PC-3 (cell line): ENCODE measurements around the gene ST7. TPM values are rescaled to one million over a fixed set of nuclear protein-coding genes. Genes with fewer than 3 reads are reported as not detected.

Experiments
- ATAC-seq: fragments of 200-7000 bp; cut with Tn5 transposase; 2 replicates; pipeline ENCODE4 v1.9.1; 2020; ENCODE audit warnings: mild to moderate bottlenecking, moderate library complexity
- BruUV-seq: library from RNA; stranded (reverse); fragments of 400-500 nt; replicated peaks from 2 replicates; lab custom pipeline; 2021; lab: Mats Ljungman, UMichigan
- CTCF ChIA-PET: fragments of 300-600 bp; sonication (Branson Sonifier 250); formaldehyde crosslinking; loops from one replicate; lab custom pipeline; 2022; ENCODE audit warnings: antibody characterized with exemption; lab: Charles Lee
- POLR2A ChIA-PET: fragments of 300-600 bp; sonication (Branson Sonifier 250); formaldehyde crosslinking; loops from one replicate; lab custom pipeline; 2022; ENCODE audit warnings: antibody characterized with exemption; ENCODE audit not compliant: unreplicated experiment; lab: Charles Lee
- DNase-seq: peaks from one replicate; pipeline ENCODE4 v3.0.0-alpha.2; 2015
- H2AFZ ChIP-seq: fragments of 300-600 bp; sonication (generic); 2 replicates; pipeline ENCODE4 v1.6.0; 2016; ENCODE audit warnings: antibody characterized with exemption, low read length
- H3F3A ChIP-seq: fragments of 300-600 bp; sonication (generic); one replicate; pipeline ENCODE4 v1.6.0; 2017; ENCODE audit warnings: antibody characterized with exemption, low read length, control low read depth, mild to moderate bottlenecking; ENCODE audit not compliant: unreplicated experiment
- H3K27ac ChIP-seq: fragments of 300-600 bp; sonication (generic); 2 replicates; pipeline ENCODE4 v1.5.1; 2016; ENCODE audit warnings: mild to moderate bottlenecking, low read length
- H3K27me3 ChIP-seq: fragments of 300-600 bp; sonication (generic); 2 replicates; pipeline ENCODE4 v1.6.1; 2016; ENCODE audit warnings: low read length, mixed read lengths
- H3K36me3 ChIP-seq: fragments of 300-600 bp; sonication (generic); 2 replicates; pipeline ENCODE4 v1.6.1; 2016; ENCODE audit warnings: low read depth, mixed run types, low read length, mixed read lengths
- H3K4me1 ChIP-seq: fragments of 300-600 bp; sonication (generic); 2 replicates; pipeline ENCODE4 v1.5.1; 2016; ENCODE audit warnings: low read length; ENCODE audit not compliant: insufficient read depth
- H3K4me2 ChIP-seq: fragments of 300-600 bp; sonication (generic); 2 replicates; pipeline ENCODE4 v1.6.0; 2016; ENCODE audit warnings: low read length
- H3K4me3 ChIP-seq: fragments of 300-600 bp; sonication (generic); 2 replicates; pipeline ENCODE4 v1.5.1; 2016; ENCODE audit warnings: mild to moderate bottlenecking, low read length, mixed read lengths
- H3K79me2 ChIP-seq: fragments of 300-600 bp; sonication (generic); 2 replicates; pipeline ENCODE4 v1.6.1; 2017; ENCODE audit warnings: low read length, mixed read lengths
- H3K9ac ChIP-seq: fragments of 300-600 bp; sonication (generic); 2 replicates; pipeline ENCODE4 v1.6.0; 2016; ENCODE audit warnings: mild to moderate bottlenecking, low read length
- H3K9me2 ChIP-seq: fragments of 300-600 bp; sonication (generic); replicated peaks from 2 replicates; pipeline ENCODE4 v1.6.1; 2016; ENCODE audit warnings: mixed run types, low read length, mixed read lengths
- H3K9me3 ChIP-seq: fragments of 300-600 bp; sonication (generic); 2 replicates; pipeline ENCODE4 v1.6.1; 2016; ENCODE audit warnings: low read length, mixed read lengths
- H4K20me1 ChIP-seq: fragments of 300-600 bp; sonication (generic); 2 replicates; pipeline ENCODE4 v1.6.1; 2016; ENCODE audit warnings: low read length, mixed read lengths
- EZH2 ChIP-seq: fragments of 300-600 bp; sonication (generic); IDR thresholded peaks from one replicate; pipeline ENCODE4 v1.6.1; 2017; ENCODE audit warnings: antibody characterized with exemption, mild to moderate bottlenecking, low read length; ENCODE audit not compliant: unreplicated experiment
- EZH2phosphoT487 ChIP-seq: fragments of 300-600 bp; sonication (generic); IDR thresholded peaks from 2 replicates; pipeline ENCODE4 v1.6.1; 2018; ENCODE audit warnings: mild to moderate bottlenecking, antibody characterized with exemption, low read length, borderline replicate concordance
- intact Hi-C: fragments of 100-400 bp; cut with micrococcal nuclease; formaldehyde crosslinking; loops from 2 replicates; pipeline ENCODE4 v1.9.0; 2023
- total RNA-seq: library from RNA; depleted of rRNA; stranded (reverse); fragments of >200 nt; gene quantifications from 2 replicates; pipeline ENCODE4 v1.2.3, GENCODE V29; 2014
- TF ChIP-seq, protein P1 (sequence below): fragments of 300-600 bp; sonication (generic); conservative IDR thresholded peaks from 2 replicates; pipeline ENCODE4 v1.5.1; 2017; ENCODE audit warnings: antibody characterized with exemption, low read depth, mild to moderate bottlenecking, low read length

The ST7 gene
- total RNA-seq, 1 experiment from 2014 or later, result 19.7 TPM

DNA sequence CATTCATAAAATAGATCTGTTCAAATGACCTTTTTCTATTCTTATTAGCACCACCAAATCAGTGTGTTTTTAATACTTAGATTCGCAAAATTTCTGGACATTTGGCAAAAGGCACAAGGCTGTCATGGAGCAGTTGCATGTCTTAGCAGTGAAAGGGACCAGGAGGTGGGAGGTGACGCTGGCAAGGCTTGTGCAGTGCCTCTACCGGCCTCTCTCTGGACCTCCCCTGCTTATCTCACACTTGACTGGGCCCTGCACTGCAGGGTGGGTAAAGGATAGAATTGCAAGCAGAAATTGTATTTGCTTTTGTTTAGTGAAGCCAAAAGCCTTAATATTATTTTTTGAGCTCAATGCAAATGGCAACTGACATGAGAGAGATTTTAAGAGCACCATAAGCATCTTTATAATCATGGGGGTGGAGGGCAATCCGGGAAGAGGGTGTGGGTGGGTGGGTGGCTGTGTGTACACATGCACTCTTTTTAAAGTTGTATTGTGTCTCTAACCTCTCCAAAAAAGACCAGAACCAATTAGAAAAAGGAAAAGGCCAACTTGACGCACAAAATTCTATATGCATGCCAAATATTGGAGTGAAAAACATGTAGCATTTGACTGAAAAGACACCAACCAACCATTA, 263.3 kb downstream of the ST7 start:
- no peak overlapping the region for H2AFZ ChIP-seq
- no peak overlapping the region for H3K9ac ChIP-seq
- H4K20me1 ChIP-seq, result no peaks in the 10 kb centered on the region
- ChIA-PET CTCF (no interaction called here), POLR2A (no interaction called here)
- no peaks in the 10 kb centered on the region for H3K4me1 ChIP-seq
- TF ChIP-seq, protein P1, sequence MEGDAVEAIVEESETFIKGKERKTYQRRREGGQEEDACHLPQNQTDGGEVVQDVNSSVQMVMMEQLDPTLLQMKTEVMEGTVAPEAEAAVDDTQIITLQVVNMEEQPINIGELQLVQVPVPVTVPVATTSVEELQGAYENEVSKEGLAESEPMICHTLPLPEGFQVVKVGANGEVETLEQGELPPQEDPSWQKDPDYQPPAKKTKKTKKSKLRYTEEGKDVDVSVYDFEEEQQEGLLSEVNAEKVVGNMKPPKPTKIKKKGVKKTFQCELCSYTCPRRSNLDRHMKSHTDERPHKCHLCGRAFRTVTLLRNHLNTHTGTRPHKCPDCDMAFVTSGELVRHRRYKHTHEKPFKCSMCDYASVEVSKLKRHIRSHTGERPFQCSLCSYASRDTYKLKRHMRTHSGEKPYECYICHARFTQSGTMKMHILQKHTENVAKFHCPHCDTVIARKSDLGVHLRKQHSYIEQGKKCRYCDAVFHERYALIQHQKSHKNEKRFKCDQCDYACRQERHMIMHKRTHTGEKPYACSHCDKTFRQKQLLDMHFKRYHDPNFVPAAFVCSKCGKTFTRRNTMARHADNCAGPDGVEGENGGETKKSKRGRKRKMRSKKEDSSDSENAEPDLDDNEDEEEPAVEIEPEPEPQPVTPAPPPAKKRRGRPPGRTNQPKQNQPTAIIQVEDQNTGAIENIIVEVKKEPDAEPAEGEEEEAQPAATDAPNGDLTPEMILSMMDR, result no peak
- TF ChIP-seq EZH2 (no peak), EZH2phosphoT487 (no peak)
- H3K9me3 ChIP-seq, result no peaks in the 10 kb centered on the region
- no peaks in the 10 kb centered on the region for H3K79me2 ChIP-seq
- no peaks in the 10 kb centered on the region for H3K9me2 ChIP-seq
- H3K36me3 ChIP-seq, result no peaks in the 10 kb centered on the region
- ATAC-seq, result no peak
- H3K27me3 ChIP-seq, result no peaks in the 10 kb centered on the region
- H3F3A ChIP-seq, result no peaks in the 10 kb centered on the region
- no peak overlapping the region for H3K4me2 ChIP-seq
- no TSS peak for BruUV-seq
- no peak overlapping the region for H3K27ac ChIP-seq
- no peak overlapping the region for H3K4me3 ChIP-seq
- no peak for DNase-seq
- intact Hi-C loops, result no loop called here

DNA sequence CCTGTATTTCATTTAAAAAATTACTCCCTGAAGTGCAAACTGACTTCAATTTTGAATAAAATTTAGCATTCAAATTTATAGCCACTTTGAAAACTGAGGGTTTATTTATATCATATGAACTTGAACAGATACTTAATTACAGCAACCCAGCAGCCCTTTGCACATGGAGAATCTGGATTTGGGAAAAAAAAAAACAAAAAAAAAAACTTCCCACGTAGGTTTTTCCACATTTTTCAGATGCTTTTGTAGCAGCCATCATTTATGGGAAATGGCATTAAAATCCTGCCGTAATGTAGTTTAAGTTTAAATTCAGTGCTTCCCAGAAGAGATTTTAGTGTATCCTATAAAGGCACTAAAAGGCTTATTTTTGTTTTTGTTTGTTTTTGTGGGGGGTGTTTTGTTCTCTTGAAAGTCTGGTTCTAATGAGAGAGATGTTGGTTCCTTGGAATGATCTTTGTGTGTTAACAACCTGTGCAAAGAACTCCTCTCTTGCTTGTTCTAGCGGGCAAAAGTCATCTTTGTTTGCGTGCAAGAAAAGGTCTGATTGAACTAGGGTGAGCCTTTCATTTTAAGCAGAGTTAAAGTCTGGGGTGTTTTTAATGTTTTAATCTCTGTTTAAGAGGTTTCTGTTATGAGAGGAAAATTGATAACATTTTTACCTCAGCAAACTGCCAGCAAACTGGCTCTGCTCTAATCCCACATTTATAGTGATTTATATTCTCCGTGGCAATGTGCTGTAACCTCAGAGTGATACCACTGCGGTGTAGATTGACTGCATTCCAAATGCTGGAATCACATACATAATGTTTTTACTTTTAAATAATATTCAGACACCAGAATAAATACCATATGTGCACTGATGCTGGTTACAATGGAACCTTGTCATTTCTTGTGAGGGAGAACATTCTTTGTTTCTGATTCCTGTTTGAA, 264.1 kb downstream of the ST7 start:
- Histone ChIP-seq H3K4me2 (no peak overlapping the region), H3K27ac (no peak overlapping the region), H3K9me3 (no peaks in the 10 kb centered on the region), H2AFZ (no peak overlapping the region), H3K27me3 (no peaks in the 10 kb centered on the region), H3K4me3 (no peak overlapping the region), H4K20me1 (no peaks in the 10 kb centered on the region), H3K9ac (no peak overlapping the region), H3K4me1 (no peaks in the 10 kb centered on the region), H3F3A (no peaks in the 10 kb centered on the region), H3K9me2 (no peaks in the 10 kb centered on the region), H3K79me2 (no peaks in the 10 kb centered on the region), H3K36me3 (no peaks in the 10 kb centered on the region)
- TF ChIP-seq, protein P1, result no peak
- TF ChIP-seq EZH2 (no peak), EZH2phosphoT487 (no peak)
- no peak for DNase-seq
- ATAC-seq, result no peak
- ChIA-PET POLR2A (no interaction called here), CTCF (no interaction called here)
- intact Hi-C loops, result loop anchor here (2.0 kb wide), 1 partner anchor 53 kb away; no protein-coding TSS in a partner anchor
- no TSS peak for BruUV-seq
